Caco-2 (cell line): ENCODE data around the gene RILP. TPM values are rescaled to one million over a fixed set of nuclear protein-coding genes. Genes with fewer than 3 reads are reported as not detected.

Experiments used
- BruUV-seq: library from RNA; stranded (reverse); fragments of 400-500 nt; replicated peaks from 2 replicates; lab custom pipeline; 2021; lab: Mats Ljungman, UMichigan
- CTCF ChIA-PET: fragments of 300-600 bp; sonication (Branson Sonifier 250); formaldehyde crosslinking; loops from one replicate; lab custom pipeline; 2022; ENCODE audit warnings: antibody characterized with exemption; lab: Charles Lee
- POLR2A ChIA-PET: fragments of 300-600 bp; sonication (Branson Sonifier 250); formaldehyde crosslinking; loops from one replicate; lab custom pipeline; 2022; ENCODE audit warnings: antibody characterized with exemption; lab: Charles Lee
- DNase-seq, 2 experiments: peaks; one replicate each; pipeline versions ENCODE4 v3.0.0 to v3.0.0-alpha.2; 2020 to 2022
- H3K27me3 ChIP-seq: replicated peaks from 2 replicates; pipeline ENCODE4 v1.6.0; 2011; ENCODE audit warnings: low read length; ENCODE audit not compliant: control insufficient read depth, insufficient read depth
- H3K36me3 ChIP-seq: 2 replicates; pipeline ENCODE4 v1.5.1; 2011; ENCODE audit warnings: low read length; ENCODE audit not compliant: control insufficient read depth, insufficient read depth
- H3K4me1 ChIP-seq: fragments of 250-450 bp; sonication (Bioruptor Pico); 2 replicates; pipeline ENCODE4 v1.5.1; 2020; ENCODE audit warnings: mild to moderate bottlenecking
- H3K4me3 ChIP-seq: 2 replicates; pipeline ENCODE4 v1.5.1; 2011; ENCODE audit warnings: low read depth, mild to moderate bottlenecking, control low read depth, low read length
- H3K9me3 ChIP-seq: fragments of 250-450 bp; sonication (Bioruptor Pico); 2 replicates; pipeline ENCODE4 v1.5.1; 2020; ENCODE audit warnings: mild to moderate bottlenecking, moderate library complexity
- H3K27ac Mint-ChIP-seq: one replicate; pipeline ENCODE4 v1.8.0; 2022; ENCODE audit warnings: mixed read lengths; ENCODE audit not compliant: unreplicated experiment
- H3K27me3 Mint-ChIP-seq: one replicate; pipeline ENCODE4 v1.8.0; 2022; ENCODE audit warnings: mixed read lengths; ENCODE audit not compliant: insufficient read depth, unreplicated experiment
- H3K36me3 Mint-ChIP-seq: one replicate; pipeline ENCODE4 v1.8.0; 2022; ENCODE audit warnings: mild to moderate bottlenecking, mixed read lengths; ENCODE audit not compliant: insufficient read depth, unreplicated experiment
- H3K4me1 Mint-ChIP-seq: one replicate; pipeline ENCODE4 v1.8.0; 2022; ENCODE audit warnings: low read depth, mixed read lengths; ENCODE audit not compliant: unreplicated experiment
- H3K4me3 Mint-ChIP-seq: one replicate; pipeline ENCODE4 v1.8.0; 2022; ENCODE audit warnings: mild to moderate bottlenecking, moderate library complexity, mixed read lengths; ENCODE audit not compliant: unreplicated experiment
- H3K9me3 Mint-ChIP-seq: one replicate; pipeline ENCODE4 v1.8.0; 2022; ENCODE audit warnings: mixed read lengths; ENCODE audit not compliant: unreplicated experiment
- CTCF ChIP-seq, 2 experiments: fragments of 200-600 bp in 1 of 2; IDR thresholded peaks; 1 replicate in 1 of 2; 2 replicates in 1 of 2; pipeline versions ENCODE4 v1.5.1 to v1.8.0; 2011 to 2022; ENCODE audit warnings: antibody characterized with exemption in 1 of 2, control low read depth in 1 of 2, inconsistent platforms in 1 of 2, low read depth in 1 of 2, low read length in 1 of 2, mild to moderate bottlenecking in 1 of 2, moderate library complexity in 1 of 2; ENCODE audit not compliant: insufficient read depth in 1 of 2, severe bottlenecking in 1 of 2, unreplicated experiment in 1 of 2
- intact Hi-C: fragments of 100-400 bp; cut with micrococcal nuclease; formaldehyde crosslinking; loops from one replicate; pipeline ENCODE4 v1.10.0; 2022; ENCODE audit not compliant: unreplicated experiment
- total RNA-seq: library from RNA; stranded (reverse); gene quantifications from 2 replicates; pipeline ENCODE4 v1.2.3, GENCODE V29; 2022

Gene RILP
- total RNA-seq, 1 experiment from 2014 or later: 4.2 TPM

DNA sequence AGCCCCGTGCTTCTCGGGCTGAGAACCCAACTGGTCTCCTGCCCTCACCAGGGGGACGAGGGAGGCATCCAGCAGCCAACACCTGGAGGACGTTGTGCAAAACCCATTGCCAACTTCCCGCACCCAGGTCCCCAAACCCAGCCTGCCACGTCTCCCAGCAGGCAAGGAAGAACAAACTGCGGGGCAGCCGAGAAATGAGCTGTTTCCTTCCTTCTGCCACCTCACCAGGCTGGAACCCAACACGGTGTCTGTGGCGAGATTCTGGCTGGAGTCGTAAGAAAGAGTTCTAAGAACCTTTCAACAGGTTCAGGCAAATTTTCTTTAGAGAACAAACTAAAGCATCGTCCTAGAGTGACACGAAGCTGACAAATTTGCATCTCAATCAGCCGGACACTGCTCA, 24.6 kb downstream of the RILP start:
- H3K27ac Mint-ChIP-seq: no peak overlapping the region
- H3K4me3 Mint-ChIP-seq: no peak overlapping the region
- no peaks in the 10 kb centered on the region for H3K9me3 Mint-ChIP-seq
- no peak overlapping the region for H3K4me3 ChIP-seq
- peaks cover 19% of the 10 kb centered on the region for H3K4me1 Mint-ChIP-seq
- peaks cover 29% of the 10 kb centered on the region for H3K4me1 ChIP-seq
- no peaks in the 10 kb centered on the region for H3K36me3 ChIP-seq
- no peaks in the 10 kb centered on the region for H3K9me3 ChIP-seq
- POLR2A ChIA-PET: interaction anchor here (1.5 kb wide), 1 partner anchor 35 kb away, joined by 6 read pairs; no protein-coding TSS in a partner anchor
- peaks cover 26% of the 10 kb centered on the region for H3K36me3 Mint-ChIP-seq
- DNase-seq: no peak
- no TSS peak for BruUV-seq
- CTCF ChIA-PET: interaction anchor here (0.6 to 2.1 kb wide), 3 partner anchors 18 to 325 kb away, joined by 3 to 16 read pairs (median 3); no protein-coding TSS in a partner anchor
- H3K27me3 Mint-ChIP-seq: no peaks in the 10 kb centered on the region
- TF ChIP-seq CTCF (IDR thresholded peaks at IDR 0.05; ENCODE audit: insufficient read depth in 1 of 2, low read depth in 1 of 2, low read length in 1 of 2, severe bottlenecking in 1 of 2, unreplicated experiment in 1 of 2): no peak
- H3K27me3 ChIP-seq: no peaks in the 10 kb centered on the region
- intact Hi-C loops: loop anchor here (10.0 kb wide), 1 partner anchor 170 kb away; the partner anchor contains the start of gene CRK

DNA sequence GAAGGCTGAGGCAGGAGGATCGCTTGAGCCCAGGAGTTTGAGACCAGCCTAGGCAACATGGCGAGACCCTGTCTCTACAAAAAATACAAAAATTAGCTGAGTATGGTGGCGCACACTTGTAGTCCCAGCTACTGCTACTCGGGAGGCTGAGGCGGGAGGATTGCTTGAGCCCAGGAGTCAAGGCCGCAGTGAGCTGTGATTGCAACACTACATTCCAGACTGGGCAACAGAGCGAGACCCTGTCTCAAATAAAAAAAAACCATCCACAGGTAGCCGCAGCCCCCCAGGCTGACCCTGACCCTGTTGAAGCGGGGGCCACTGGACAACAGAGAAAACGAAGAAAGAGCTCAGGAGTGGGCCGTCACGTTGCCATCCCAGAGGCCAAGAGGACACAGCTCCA, 25.0 kb downstream of the RILP start:
- Histone ChIP-seq H3K4me3 (no peak overlapping the region), H3K27me3 (no peaks in the 10 kb centered on the region), H3K36me3 (no peaks in the 10 kb centered on the region), H3K4me1 (peaks cover 25% of the 10 kb centered on the region), H3K9me3 (no peaks in the 10 kb centered on the region)
- no peak for DNase-seq
- ChIA-PET CTCF (interaction anchor here (0.6 to 0.9 kb wide), 2 partner anchors 18 to 326 kb away, joined by 3 read pairs; no protein-coding TSS in a partner anchor), POLR2A (interaction anchor here (1.5 kb wide), 1 partner anchor 35 kb away, joined by 6 read pairs; no protein-coding TSS in a partner anchor)
- Mint-ChIP-seq H3K27ac (no peak overlapping the region), H3K27me3 (no peaks in the 10 kb centered on the region), H3K36me3 (peaks cover 28% of the 10 kb centered on the region), H3K9me3 (no peaks in the 10 kb centered on the region), H3K4me3 (no peak overlapping the region), H3K4me1 (peaks cover 17% of the 10 kb centered on the region)
- TF ChIP-seq CTCF (IDR thresholded peaks at IDR 0.05; ENCODE audit: insufficient read depth in 1 of 2, low read depth in 1 of 2, low read length in 1 of 2, severe bottlenecking in 1 of 2, unreplicated experiment in 1 of 2): no peak
- BruUV-seq: no TSS peak
- intact Hi-C loops: loop anchor here (10.0 kb wide), 1 partner anchor 170 kb away; the partner anchor contains the start of gene CRK

DNA sequence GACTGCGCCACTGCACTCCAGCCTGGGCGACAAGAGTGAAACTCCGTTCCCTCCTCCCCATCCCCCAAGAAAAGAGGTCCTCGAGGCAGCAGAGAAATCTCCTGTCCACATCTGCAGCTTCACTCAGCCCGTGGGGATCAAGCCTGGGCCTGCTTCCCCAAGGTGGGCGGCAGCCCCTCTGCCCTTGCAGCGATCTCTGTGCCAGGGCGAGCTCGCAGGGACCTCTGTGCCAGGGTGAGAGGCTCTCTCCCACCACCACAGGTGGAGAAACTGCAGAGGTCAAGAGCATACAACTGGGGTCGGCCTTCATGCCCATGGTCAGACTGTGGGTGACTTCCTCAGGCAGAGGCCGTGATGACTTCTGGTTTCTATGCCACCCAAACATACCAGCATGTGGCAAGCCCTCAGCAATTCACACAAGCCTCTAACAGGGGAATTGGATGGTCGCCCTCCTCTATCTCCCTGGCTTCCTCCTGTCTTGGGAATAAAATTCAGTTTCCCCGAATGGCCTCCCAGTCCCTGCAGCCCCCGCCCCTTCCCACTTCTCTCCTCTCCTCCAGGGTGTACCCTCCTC, 26.5 kb downstream of the RILP start:
- H3K36me3 ChIP-seq: no peaks in the 10 kb centered on the region
- ChIA-PET CTCF (interaction anchor here (0.5 kb wide), 1 partner anchor 107 kb away, joined by 6 read pairs; the partner anchor contains the start of gene INPP5K), POLR2A (no interaction called here)
- H3K4me1 Mint-ChIP-seq: peaks cover 17% of the 10 kb centered on the region
- H3K4me3 ChIP-seq: no peak overlapping the region
- H3K27me3 ChIP-seq: no peaks in the 10 kb centered on the region
- intact Hi-C loops: loop anchor here (10.0 kb wide), 1 partner anchor 168 kb away; the partner anchor contains the start of gene CRK
- TF ChIP-seq CTCF (IDR thresholded peaks at IDR 0.05; ENCODE audit: insufficient read depth in 1 of 2, low read depth in 1 of 2, low read length in 1 of 2, severe bottlenecking in 1 of 2, unreplicated experiment in 1 of 2): no peak
- H3K9me3 Mint-ChIP-seq: no peaks in the 10 kb centered on the region
- no peak overlapping the region for H3K27ac Mint-ChIP-seq
- no peak for DNase-seq
- no peak overlapping the region for H3K4me3 Mint-ChIP-seq
- H3K27me3 Mint-ChIP-seq: no peaks in the 10 kb centered on the region
- BruUV-seq: no TSS peak
- H3K4me1 ChIP-seq: peaks cover 23% of the 10 kb centered on the region
- peaks cover 21% of the 10 kb centered on the region for H3K36me3 Mint-ChIP-seq
- H3K9me3 ChIP-seq: no peaks in the 10 kb centered on the region
